OCI-M2 (cell line): ENCODE data around the gene TK2.
"Not testable (repeated sequence)": the region's sequence is repeated elsewhere in the genome, so short reads cannot be mapped to it uniquely, and the experiment has no call there.

Experiments
- DNase-seq: peaks from one replicate; lab custom pipeline; 2025; ENCODE audit not compliant: unreplicated experiment; lab: John Stamatoyannopoulos, UW

The TK2 gene

GRCh38 chr16:66470556-66470955, 79.4 kb downstream of the TK2 start:
- DNase-seq, result no peak

- no peak for DNase-seq
Observed at GRCh38 chr16:66469947-66470546, 79.9 kb downstream of the TK2 start.

- DNase-seq, result no peak
Observed at GRCh38 chr16:66469291-66469946, 80.5 kb downstream of the TK2 start.

GRCh38 chr16:66468321-66468965, 81.5 kb downstream of the TK2 start:
- no peak for DNase-seq

- no peak for DNase-seq
Observed at GRCh38 chr16:66467611-66468010, 82.3 kb downstream of the TK2 start.

GRCh38 chr16:66466636-66467035, 83.3 kb downstream of the TK2 start:
- DNase-seq, result not testable (repeated sequence)

- not testable (repeated sequence) for DNase-seq
Observed at GRCh38 chr16:66465946-66466345, 84.0 kb downstream of the TK2 start.

GRCh38 chr16:66462912-66463311, 87.0 kb downstream of the TK2 start:
- DNase-seq, result no peak

GRCh38 chr16:66460703-66461102, 89.2 kb downstream of the TK2 start:
- DNase-seq, result no peak

GRCh38 chr16:66459878-66460277, 90.0 kb downstream of the TK2 start:
- DNase-seq, result no peak

- no peak for DNase-seq
Observed at GRCh38 chr16:66458853-66459252, 91.1 kb downstream of the TK2 start.

- DNase-seq, result no peak
Observed at GRCh38 chr16:66458292-66458691, 91.6 kb downstream of the TK2 start.
